Measurements from ENCODE around the gene ZFP28. TPM values are rescaled to one million over a fixed set of nuclear protein-coding genes. Genes with fewer than 3 reads are reported as not detected.

ZFP28 gene
- polyA plus RNA-seq, 4 donors, result 12.2 to 16.0 (median 15.1) TPM

- DNase-seq (ENCODE audit: low read depth in 4 of 4, low spot score in 3 of 4), result peak; percentile 81 to 84 (median 82)
These were observed 56.2 kb downstream of the ZFP28 start, which contains the start of gene ZNF71 for GRCh38 chr19:56594783-56595547. Gene ZNF71 (plus strand): TSS chr19:56595302. CDS start chr19:56601559, 6,257 bp downstream.

- no peak for DNase-seq (ENCODE audit: low read depth in 4 of 4, low spot score in 3 of 4)
These were observed 56.8 kb downstream of the ZFP28 start for GRCh38 chr19:56595548-56595899.

DNA sequence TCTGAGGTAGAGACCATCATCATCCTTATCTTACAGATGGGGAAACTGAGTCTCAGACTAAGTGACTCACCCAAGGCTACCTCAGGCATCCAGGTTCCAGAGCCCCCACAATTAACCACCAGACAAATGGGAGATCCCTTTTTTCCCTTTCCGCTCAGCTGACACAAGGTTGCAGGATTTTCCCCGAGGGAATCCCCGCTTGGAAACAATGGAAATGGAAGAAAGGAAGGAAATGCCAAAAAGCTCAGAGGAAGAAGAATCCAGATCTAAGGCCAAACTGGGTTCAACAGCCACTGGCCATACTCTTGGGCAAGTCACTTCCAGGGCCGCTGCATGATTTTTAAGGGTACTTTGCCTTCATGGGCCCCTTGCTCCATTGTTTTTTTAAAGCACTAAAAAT is 57.9 kb downstream of the ZFP28 start:
- DNase-seq (ENCODE audit: low read depth in 4 of 4, low spot score in 3 of 4), result no peak

- DNase-seq (ENCODE audit: low read depth in 4 of 4, low spot score in 3 of 4), result no peak
These were observed 58.9 kb downstream of the ZFP28 start for GRCh38 chr19:56597696-56598095.

DNA sequence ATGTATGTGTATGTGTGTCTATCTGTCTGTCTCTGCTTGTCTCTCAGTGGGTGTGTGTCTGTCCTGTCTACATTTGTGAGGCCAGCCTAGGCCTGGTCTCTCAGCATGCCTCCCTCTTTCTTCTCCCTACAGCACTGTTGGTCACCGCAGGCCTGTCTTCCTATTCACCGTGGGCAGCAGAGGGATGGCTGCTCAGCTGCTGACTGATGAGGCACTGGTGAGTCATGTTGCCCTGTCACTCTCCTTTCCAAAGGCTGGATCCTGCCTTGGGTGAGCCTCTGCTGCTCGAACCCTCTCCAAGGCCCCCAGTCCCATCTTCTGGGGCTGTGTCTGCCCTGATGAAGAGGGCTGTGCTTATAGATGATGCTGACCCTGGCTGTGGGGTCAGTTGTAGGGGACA is 62.6 kb downstream of the ZFP28 start:
- DNase-seq (ENCODE audit: low read depth in 4 of 4, low spot score in 3 of 4), result no peak

DNA sequence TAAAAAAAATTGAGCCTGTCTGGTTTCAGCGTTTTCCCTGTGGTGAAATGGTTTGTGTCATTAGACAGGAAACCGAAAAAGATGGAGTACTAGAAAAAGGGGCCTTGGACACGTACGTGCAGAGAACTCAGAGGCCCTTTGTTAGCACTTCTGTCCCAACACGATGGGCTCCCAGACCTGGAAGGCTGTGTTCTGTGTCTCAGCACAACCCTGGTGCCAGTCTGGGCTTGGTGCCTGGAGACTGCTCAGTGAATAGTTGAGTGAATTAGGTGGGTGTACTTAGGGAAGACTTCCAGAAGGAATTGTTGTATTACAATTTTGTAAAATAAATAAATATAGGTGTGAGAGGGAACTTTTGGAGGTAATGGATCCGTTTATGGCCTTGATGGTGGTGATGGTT is 65.1 kb downstream of the ZFP28 start:
- DNase-seq (ENCODE audit: low read depth in 4 of 4, low spot score in 3 of 4), result no peak

Other genes starting within 250 kb of the ZFP28 start
- 10 to 100 TPM; 11.4 to 13.9 (median 12.9) TPM for gene ZSCAN5A, start 224.1 kb upstream of the ZFP28 start, polyA plus RNA-seq (ENCODE audit: insufficient read length in 4 of 4)
- gene ZNF582, start 145.4 kb upstream of the ZFP28 start, polyA plus RNA-seq (ENCODE audit: insufficient read length in 4 of 4), result 10 to 100 TPM in 3 of 4 donors, 1 to 10 TPM in 1; 9.3 to 13.9 (median 10.5) TPM
- 10 to 100 TPM in 3 of 4 donors, 1 to 10 TPM in 1; 7.1 to 11.1 (median 10.7) TPM for gene ZNF583, start 134.6 kb upstream of the ZFP28 start, polyA plus RNA-seq (ENCODE audit: insufficient read length in 4 of 4)
- gene ZNF667, start 61.6 kb upstream of the ZFP28 start, polyA plus RNA-seq (ENCODE audit: insufficient read length in 4 of 4), result 10 to 100 TPM; 15.6 to 21.7 (median 16.7) TPM
- gene ZNF471, start 31.1 kb upstream of the ZFP28 start, polyA plus RNA-seq (ENCODE audit: insufficient read length in 4 of 4), result 10 to 100 TPM; 14.0 to 23.9 (median 16.4) TPM
- 10 to 100 TPM in 2 of 4 donors, 1 to 10 TPM in 2; 7.7 to 11.7 (median 10.2) TPM for gene ZNF470, start 28.5 kb downstream of the ZFP28 start, polyA plus RNA-seq (ENCODE audit: insufficient read length in 4 of 4)
- gene ZNF71, start 56.4 kb downstream of the ZFP28 start, polyA plus RNA-seq (ENCODE audit: insufficient read length in 4 of 4), result 1 to 10 TPM; 8.4 to 9.3 (median 8.9) TPM
- 1 to 10 TPM; 1.2 to 1.9 (median 1.4) TPM for gene SMIM17, start 104.2 kb downstream of the ZFP28 start, polyA plus RNA-seq (ENCODE audit: insufficient read length in 4 of 4)
- 1 to 10 TPM; 3.7 to 6.2 (median 4.9) TPM for gene ZNF835, start 132.8 kb downstream of the ZFP28 start, polyA plus RNA-seq (ENCODE audit: insufficient read length in 4 of 4)

Data from right renal pelvis (tissue), 4 donors.